Mucosa of gallbladder (tissue), 1 donor: ENCODE measurements around the gene FHOD3. TPM values are rescaled to one million over a fixed set of nuclear protein-coding genes. Genes with fewer than 3 reads are reported as not detected.
A peak's percentile ranks its signal among the peaks of the same experiment; 100 is the strongest.

Experiments
- DNase-seq: peaks from one replicate; pipeline ENCODE4 v3.0.0-alpha.2; 2020; ENCODE audit warnings: low spot score
- total RNA-seq: library from RNA; stranded (reverse); gene quantifications from one replicate; pipeline ENCODE4 v1.2.1, GENCODE V29; 2021
- donor health status: DM: no; HTN: no; CAD: no.

Gene FHOD3
- total RNA-seq, 1 donor from 2014 or later = 24.9 TPM

- no peak for DNase-seq
These were observed 25.2 kb downstream of the FHOD3 start for GRCh38 chr18:36322734-36323133.

GRCh38 chr18:36323421-36323820 is 25.9 kb downstream of the FHOD3 start:
- no peak for DNase-seq

- DNase-seq = no peak
These were observed 28.3 kb downstream of the FHOD3 start for GRCh38 chr18:36325846-36326245.

GRCh38 chr18:36326771-36327170 is 29.3 kb downstream of the FHOD3 start:
- DNase-seq = no peak

GRCh38 chr18:36327352-36328316 is 30.1 kb downstream of the FHOD3 start:
- no peak for DNase-seq

GRCh38 chr18:36328385-36328858 is 30.9 kb downstream of the FHOD3 start:
- DNase-seq = no peak

GRCh38 chr18:36328916-36329315 is 31.4 kb downstream of the FHOD3 start:
- DNase-seq = no peak

- DNase-seq = no peak
These were observed 32.3 kb downstream of the FHOD3 start for GRCh38 chr18:36329684-36330434.

- DNase-seq = no peak
These were observed 33.0 kb downstream of the FHOD3 start for GRCh38 chr18:36330435-36331052.

- DNase-seq = no peak
These were observed 34.0 kb downstream of the FHOD3 start for GRCh38 chr18:36331521-36331971.

GRCh38 chr18:36333414-36333813 is 35.9 kb downstream of the FHOD3 start:
- DNase-seq = no peak

GRCh38 chr18:36334798-36335197 is 37.3 kb downstream of the FHOD3 start:
- no peak for DNase-seq

- no peak for DNase-seq
These were observed 38.2 kb downstream of the FHOD3 start for GRCh38 chr18:36335476-36336279.

- DNase-seq = no peak
These were observed 40.3 kb downstream of the FHOD3 start for GRCh38 chr18:36337679-36338402.

- no peak for DNase-seq
These were observed 41.0 kb downstream of the FHOD3 start for GRCh38 chr18:36338403-36338933.

GRCh38 chr18:36340246-36340645 is 42.7 kb downstream of the FHOD3 start:
- DNase-seq = no peak

- DNase-seq = no peak
These were observed 44.4 kb downstream of the FHOD3 start for GRCh38 chr18:36341944-36342343.

- no peak for DNase-seq
These were observed 50.8 kb downstream of the FHOD3 start for GRCh38 chr18:36348331-36348730.

GRCh38 chr18:36348971-36349417 is 51.5 kb downstream of the FHOD3 start:
- DNase-seq = no peak

GRCh38 chr18:36349552-36349951 is 52.0 kb downstream of the FHOD3 start:
- DNase-seq = peak; percentile 38
